Neural crest cell (in vitro differentiated cells): ENCODE data around the gene DDX39B. TPM values are rescaled to one million over a fixed set of nuclear protein-coding genes. Genes with fewer than 3 reads are reported as not detected.

ENCODE experiments used
- DNase-seq: peaks from one replicate; pipeline ENCODE4 v3.0.0; 2021; ENCODE audit warnings: low read depth, mixed read lengths, low spot score
- H3K27ac Mint-ChIP-seq: one replicate; pipeline ENCODE4 v1.8.0; 2021; ENCODE audit warnings: mild to moderate bottlenecking, mixed read lengths; ENCODE audit not compliant: unreplicated experiment
- H3K27me3 Mint-ChIP-seq: 2 replicates; pipeline ENCODE4 v1.8.0; 2021; ENCODE audit warnings: low read depth, mild to moderate bottlenecking, mixed read lengths
- H3K36me3 Mint-ChIP-seq: 2 replicates; pipeline ENCODE4 v1.8.0; 2021; ENCODE audit warnings: low read depth, mild to moderate bottlenecking, mixed read lengths
- H3K4me1 Mint-ChIP-seq: 2 replicates; pipeline ENCODE4 v1.8.0; 2021; ENCODE audit warnings: mixed read lengths
- H3K4me3 Mint-ChIP-seq: one replicate; pipeline ENCODE4 v1.8.0; 2021; ENCODE audit warnings: mild to moderate bottlenecking, mixed read lengths
- H3K9me3 Mint-ChIP-seq: 2 replicates; pipeline ENCODE4 v1.8.0; 2021; ENCODE audit warnings: mixed read lengths
- total RNA-seq: library from RNA; stranded (reverse); gene quantifications from 2 replicates; pipeline ENCODE4 v1.2.1, GENCODE V29; 2021
- TF ChIP-seq, protein P1 (sequence below): fragments of 200-600 bp; sonication (generic); conservative IDR thresholded peaks from 2 replicates; pipeline ENCODE4 v1.5.0; 2021; ENCODE audit warnings: antibody characterized with exemption, mild to moderate bottlenecking

Gene DDX39B
- total RNA-seq, 1 donor from 2014 or later = 881 TPM

DNA sequence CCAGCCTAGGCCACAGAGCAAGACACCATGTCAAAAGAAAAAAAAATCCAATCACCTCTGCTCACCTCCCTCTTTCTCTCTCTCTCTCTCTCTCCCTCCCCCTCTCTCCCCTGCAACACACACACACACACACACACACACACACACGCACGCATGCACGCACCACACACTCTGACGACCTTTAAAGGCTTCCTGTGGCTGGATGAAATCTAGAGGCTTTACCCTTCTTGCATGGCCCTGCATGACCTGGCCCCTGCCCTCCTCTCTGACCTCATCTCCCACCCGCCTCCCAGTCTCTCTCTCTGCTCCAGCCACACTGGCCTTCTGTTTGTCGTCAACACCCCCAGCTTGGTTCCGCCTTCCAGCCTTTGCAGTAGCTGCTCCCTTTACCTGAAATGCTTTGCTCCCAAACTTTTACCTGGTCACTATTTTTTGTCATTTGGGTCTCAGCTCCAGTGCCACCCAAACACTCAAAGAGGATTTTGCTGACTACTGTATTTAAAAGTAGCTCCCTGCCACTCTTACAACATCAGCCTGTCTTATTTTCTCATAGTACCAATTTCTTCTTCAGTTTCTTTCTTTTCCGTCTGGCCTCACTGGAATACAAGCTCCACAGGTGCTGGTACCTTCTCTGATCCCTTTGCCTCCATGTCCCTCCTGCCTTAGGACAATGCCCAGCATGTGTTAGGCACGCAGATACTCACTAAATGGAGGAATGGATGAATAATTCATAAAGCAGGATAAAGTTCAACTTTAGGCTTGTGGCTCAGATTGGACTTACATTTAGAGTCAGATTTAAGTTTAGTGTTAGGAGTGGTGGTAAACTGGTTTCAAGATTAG is 25.9 kb upstream of the DDX39B start:
- H3K27ac Mint-ChIP-seq = peak overlapping the region; percentile 23
- no peaks in the 10 kb centered on the region for H3K27me3 Mint-ChIP-seq
- peaks cover 17% of the 10 kb centered on the region for H3K4me1 Mint-ChIP-seq
- H3K36me3 Mint-ChIP-seq = no peaks in the 10 kb centered on the region
- TF ChIP-seq, protein P1, sequence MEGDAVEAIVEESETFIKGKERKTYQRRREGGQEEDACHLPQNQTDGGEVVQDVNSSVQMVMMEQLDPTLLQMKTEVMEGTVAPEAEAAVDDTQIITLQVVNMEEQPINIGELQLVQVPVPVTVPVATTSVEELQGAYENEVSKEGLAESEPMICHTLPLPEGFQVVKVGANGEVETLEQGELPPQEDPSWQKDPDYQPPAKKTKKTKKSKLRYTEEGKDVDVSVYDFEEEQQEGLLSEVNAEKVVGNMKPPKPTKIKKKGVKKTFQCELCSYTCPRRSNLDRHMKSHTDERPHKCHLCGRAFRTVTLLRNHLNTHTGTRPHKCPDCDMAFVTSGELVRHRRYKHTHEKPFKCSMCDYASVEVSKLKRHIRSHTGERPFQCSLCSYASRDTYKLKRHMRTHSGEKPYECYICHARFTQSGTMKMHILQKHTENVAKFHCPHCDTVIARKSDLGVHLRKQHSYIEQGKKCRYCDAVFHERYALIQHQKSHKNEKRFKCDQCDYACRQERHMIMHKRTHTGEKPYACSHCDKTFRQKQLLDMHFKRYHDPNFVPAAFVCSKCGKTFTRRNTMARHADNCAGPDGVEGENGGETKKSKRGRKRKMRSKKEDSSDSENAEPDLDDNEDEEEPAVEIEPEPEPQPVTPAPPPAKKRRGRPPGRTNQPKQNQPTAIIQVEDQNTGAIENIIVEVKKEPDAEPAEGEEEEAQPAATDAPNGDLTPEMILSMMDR = no peak
- DNase-seq = no peak
- no peak overlapping the region for H3K4me3 Mint-ChIP-seq
- H3K9me3 Mint-ChIP-seq = no peaks in the 10 kb centered on the region

DNA sequence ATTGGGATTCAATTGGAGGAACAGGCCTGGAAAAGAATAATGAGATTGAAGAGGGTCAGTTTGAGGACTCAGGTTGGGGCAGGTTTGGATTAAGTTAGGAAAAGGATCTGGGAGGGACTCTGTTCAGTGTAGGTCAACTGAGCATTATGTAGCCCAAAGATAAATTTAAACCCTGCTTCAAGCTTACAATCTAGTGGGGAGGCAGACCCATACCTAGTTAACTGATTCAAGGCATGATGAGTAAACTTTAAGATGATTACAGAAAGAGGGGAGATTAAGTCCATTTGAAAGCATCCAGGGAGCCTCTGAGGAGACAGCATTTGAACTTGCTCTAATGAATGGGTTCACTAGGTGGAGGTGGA is 18.9 kb upstream of the DDX39B start:
- H3K4me1 Mint-ChIP-seq = peaks cover 18% of the 10 kb centered on the region
- H3K27me3 Mint-ChIP-seq = no peaks in the 10 kb centered on the region
- H3K4me3 Mint-ChIP-seq = no peak overlapping the region
- no peak for DNase-seq
- H3K36me3 Mint-ChIP-seq = peaks cover 16% of the 10 kb centered on the region
- H3K9me3 Mint-ChIP-seq = no peaks in the 10 kb centered on the region
- peak overlapping the region; percentile 88 for H3K27ac Mint-ChIP-seq
- TF ChIP-seq, protein P1 = no peak

DNA sequence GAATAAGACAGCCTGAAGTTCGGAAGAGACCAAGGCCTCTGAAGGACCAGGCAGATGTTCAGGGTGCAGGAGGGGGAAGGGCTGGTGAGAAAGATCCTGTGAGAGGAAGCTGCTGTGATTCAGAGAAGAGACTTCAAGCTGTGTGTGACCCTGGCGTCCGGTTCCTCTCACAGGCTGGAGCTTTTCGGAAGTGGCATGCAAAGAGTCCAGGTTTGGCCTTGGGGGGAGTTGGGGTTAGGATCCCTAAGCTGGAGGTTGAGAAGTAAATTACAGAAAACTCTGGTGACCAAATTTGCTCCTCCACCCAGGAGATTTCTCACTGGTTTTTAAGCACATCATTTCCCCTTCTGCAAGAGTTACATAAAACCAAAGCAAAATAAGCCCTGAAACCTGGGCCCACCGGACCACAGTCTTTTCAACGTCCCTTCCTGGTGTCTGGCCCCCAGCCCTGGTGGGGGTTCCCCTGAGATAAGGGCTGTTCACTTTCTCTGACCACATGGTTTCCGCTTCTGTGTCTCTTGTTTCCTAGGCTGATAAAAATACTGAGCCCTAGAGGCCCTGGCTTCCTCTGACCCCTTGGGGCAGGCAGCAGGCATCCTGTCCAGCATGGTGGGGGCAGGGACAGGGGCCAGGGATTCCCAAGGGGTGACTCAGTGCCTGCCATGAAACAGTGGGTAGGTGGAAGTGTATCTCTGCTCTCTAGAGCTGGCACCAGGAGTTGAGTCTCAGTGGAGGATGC is 18.3 kb upstream of the DDX39B start:
- H3K27me3 Mint-ChIP-seq = no peaks in the 10 kb centered on the region
- no peak for DNase-seq
- peaks cover 18% of the 10 kb centered on the region for H3K4me1 Mint-ChIP-seq
- peak overlapping the region; percentile 88 for H3K27ac Mint-ChIP-seq
- H3K4me3 Mint-ChIP-seq = no peak overlapping the region
- TF ChIP-seq, protein P1 = no peak
- no peaks in the 10 kb centered on the region for H3K9me3 Mint-ChIP-seq
- peaks cover 16% of the 10 kb centered on the region for H3K36me3 Mint-ChIP-seq

DNA sequence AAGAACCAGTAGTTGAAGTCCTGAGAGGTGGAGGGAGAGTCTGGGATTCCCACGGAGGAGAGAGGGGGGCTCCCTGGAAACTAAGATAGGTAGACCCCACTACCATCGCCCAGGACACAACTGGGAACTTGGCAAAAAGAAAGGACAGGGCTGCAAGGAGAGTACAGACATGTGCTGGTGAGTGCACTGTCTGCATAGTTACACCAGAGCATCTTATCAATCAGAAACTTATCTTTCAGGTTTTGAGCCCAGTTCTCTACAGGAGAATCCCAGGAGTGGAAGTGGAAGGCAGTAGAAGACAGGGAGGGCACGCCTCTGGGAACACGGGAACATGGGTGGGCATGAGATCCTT is 17.8 kb upstream of the DDX39B start:
- Mint-ChIP-seq H3K27ac (peak overlapping the region; percentile 88), H3K9me3 (no peaks in the 10 kb centered on the region), H3K36me3 (peaks cover 16% of the 10 kb centered on the region), H3K4me1 (peaks cover 18% of the 10 kb centered on the region), H3K27me3 (no peaks in the 10 kb centered on the region), H3K4me3 (no peak overlapping the region)
- TF ChIP-seq, protein P1 = no peak
- no peak for DNase-seq

DNA sequence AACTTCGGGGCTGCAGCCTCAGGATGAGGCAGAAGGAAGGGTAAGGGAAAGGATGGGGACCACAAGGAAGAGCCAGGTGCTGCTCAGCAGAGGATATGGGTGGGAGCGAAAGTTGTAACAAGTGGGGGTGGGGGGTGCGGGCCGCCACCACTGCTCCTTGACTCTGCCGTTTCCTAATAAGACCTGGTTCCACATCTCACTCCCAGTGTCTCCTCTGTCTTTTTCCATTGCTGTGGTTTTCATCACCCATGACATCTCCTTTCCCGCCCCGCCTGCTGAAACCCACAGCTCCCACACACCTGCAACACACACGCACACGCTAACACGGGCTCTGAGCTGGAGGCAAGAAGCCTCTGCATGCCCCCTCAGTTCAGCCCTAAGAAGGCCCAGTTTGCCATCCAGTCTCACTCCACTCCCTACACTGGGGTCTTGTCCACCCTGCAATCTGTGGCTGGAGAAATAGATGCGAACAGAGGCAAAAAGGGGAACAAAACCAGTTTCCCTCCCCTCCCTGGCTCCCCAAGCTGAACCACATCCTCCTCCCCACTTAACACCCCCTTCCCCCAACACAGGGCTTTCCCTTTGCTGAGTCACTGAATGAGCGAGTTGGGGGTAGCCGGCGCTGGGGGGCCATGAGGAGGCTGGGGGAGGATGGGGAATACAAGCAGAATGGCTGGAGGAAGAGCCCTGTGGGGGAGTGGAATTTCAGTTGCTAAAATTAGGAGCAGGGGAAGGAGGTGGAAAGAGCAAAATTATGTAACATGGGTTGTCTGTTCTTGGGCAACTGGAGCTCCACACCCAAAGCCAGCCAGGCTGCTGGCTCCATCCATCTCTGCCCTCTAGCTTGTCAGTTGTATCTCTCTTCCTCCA is 17.1 kb upstream of the DDX39B start:
- TF ChIP-seq, protein P1 = no peak
- H3K4me1 Mint-ChIP-seq = peaks cover 18% of the 10 kb centered on the region
- H3K27ac Mint-ChIP-seq = peak overlapping the region; percentile 88
- no peak for DNase-seq
- no peaks in the 10 kb centered on the region for H3K9me3 Mint-ChIP-seq
- H3K27me3 Mint-ChIP-seq = no peaks in the 10 kb centered on the region
- no peak overlapping the region for H3K4me3 Mint-ChIP-seq
- peaks cover 16% of the 10 kb centered on the region for H3K36me3 Mint-ChIP-seq
